Posterior vena cava (tissue), 2 donors: ENCODE measurements around the gene S100A16. TPM values are rescaled to one million over a fixed set of nuclear protein-coding genes. Genes with fewer than 3 reads are reported as not detected.

ENCODE experiments used
- DNase-seq: peaks from one replicate; pipeline ENCODE4 v3.0.0-alpha.2; 2020; ENCODE audit warnings: low spot score
- intact Hi-C, 2 donors: fragments of 100-400 bp; cut with DNase I; formaldehyde crosslinking; loops; one replicate each; pipeline versions ENCODE4 v1.14.1 to v1.14.2; 2022 to 2023
- long read RNA-seq, 2 donors: library from polyadenylated mRNA; unstranded; transcript quantifications; one replicate each; pipeline ENCODE4 v2.0.0, GENCODE V29; 2020 to 2021
- total RNA-seq, 2 donors: library from RNA; stranded (reverse); fragmentation: NEBNext Ultra II Directional; extraction: Animal tissue kit (Norgen Biotek cat#: 25700); gene quantifications; one replicate each; pipeline ENCODE4 v1.2.1, GENCODE V29; 2021
- donor health status: DM: yes; HTN: yes; CAD: no.
- donor health status: DM: yes; HTN: yes; CAD: no.

S100A16 gene
- 10 to 100 TPM; 67.0 to 99.2 TPM for total RNA-seq
- long read RNA-seq, donor 1, transcript S100A16-204 (3 exons, 1,118 nt) = major isoform, 17 of 30 reads
- long read RNA-seq, donor 1, transcript S100A16-203 (3 exons, 956 nt) = minor isoform, 10 of 30 reads
- long read RNA-seq, donor 1, partial matches to known transcripts = 2 of 30 reads
- long read RNA-seq, donor 1, other reads (novel, unspliced or antisense) = 1 of 30 reads
- long read RNA-seq, donor 2, transcript S100A16-204 (3 exons, 1,118 nt) = major isoform, 192 of 289 reads
- long read RNA-seq, donor 2, transcript S100A16-203 (3 exons, 956 nt) = minor isoform, 74 of 289 reads
- long read RNA-seq, donor 2, partial matches to known transcripts = 9 of 289 reads
- long read RNA-seq, donor 2, other reads (novel, unspliced or antisense) = 11 of 289 reads

- intact Hi-C loops = loop anchor here in 1 of 2 donors (5.0 kb wide), 1 partner anchor 1781 kb away; the partner anchor contains the start of gene RORC
- DNase-seq = peak; percentile 91
Observed at GRCh38 chr1:153612755-153613331, at the start of gene S100A16. TSS of gene S100A16 (minus strand) at chr1:153613137. CDS start at chr1:153608151, 4,986 bp downstream.

- intact Hi-C loops = loop anchor here in 1 of 2 donors (10.0 kb wide), 1 partner anchor 147 kb away; no protein-coding TSS in a partner anchor
- DNase-seq = no peak
Observed at GRCh38 chr1:153662269-153662668, 49.3 kb upstream of the S100A16 start.

GRCh38 chr1:153661111-153661708 lies 48.3 kb upstream of the S100A16 start:
- intact Hi-C loops = loop anchor here in 1 of 2 donors (10.0 kb wide), 1 partner anchor 146 kb away; no protein-coding TSS in a partner anchor
- DNase-seq = no peak

- intact Hi-C loops = loop anchor here in 1 of 2 donors (10.0 kb wide), 1 partner anchor 145 kb away; no protein-coding TSS in a partner anchor
- no peak for DNase-seq
Observed at GRCh38 chr1:153659656-153660055, 46.7 kb upstream of the S100A16 start.

GRCh38 chr1:153659175-153659534 lies 46.2 kb upstream of the S100A16 start:
- intact Hi-C loops = no loop called here
- no peak for DNase-seq

- DNase-seq = peak; percentile 97
- intact Hi-C loops = no loop called here
Observed at GRCh38 chr1:153658400-153659174, 45.6 kb upstream of the S100A16 start, which contains the start of gene SNAPIN. TSS of gene SNAPIN (plus strand) at chr1:153658703. CDS start at chr1:153658744, 41 bp downstream.

- intact Hi-C loops = no loop called here
- DNase-seq = no peak
Observed at GRCh38 chr1:153655333-153655732, 42.4 kb upstream of the S100A16 start.

- intact Hi-C loops = no loop called here
- DNase-seq = no peak
Observed at GRCh38 chr1:153652805-153653500, 40.0 kb upstream of the S100A16 start.

- intact Hi-C loops = no loop called here
- no peak for DNase-seq
Observed at GRCh38 chr1:153651771-153652170, 38.8 kb upstream of the S100A16 start.

- intact Hi-C loops = no loop called here
- no peak for DNase-seq
Observed at GRCh38 chr1:153649863-153650235, 36.9 kb upstream of the S100A16 start.

- intact Hi-C loops = no loop called here
- no peak for DNase-seq
Observed at GRCh38 chr1:153649137-153649862, 36.4 kb upstream of the S100A16 start.

- intact Hi-C loops = no loop called here
- DNase-seq = no peak
Observed at GRCh38 chr1:153648000-153648643, 35.2 kb upstream of the S100A16 start.

GRCh38 chr1:153647346-153647714 lies 34.4 kb upstream of the S100A16 start:
- intact Hi-C loops = no loop called here
- DNase-seq = no peak

- intact Hi-C loops = no loop called here
Observed at GRCh38 chr1:153646672-153647345, 33.9 kb upstream of the S100A16 start.

GRCh38 chr1:153643816-153644215 lies 30.9 kb upstream of the S100A16 start:
- no peak for DNase-seq
- intact Hi-C loops = no loop called here

More at GRCh38 chr1:153646672-153647345, 33.9 kb upstream of the S100A16 start:
- DNase-seq = no peak

GRCh38 chr1:153643100-153643499 lies 30.2 kb upstream of the S100A16 start:
- intact Hi-C loops = no loop called here
- no peak for DNase-seq

GRCh38 chr1:153642161-153642560 lies 29.2 kb upstream of the S100A16 start:
- no peak for DNase-seq
- intact Hi-C loops = no loop called here
